WERI-Rb-1 (cell line): Measurements from ENCODE around the gene RANBP17.
A peak's percentile ranks its signal among the peaks of the same experiment; 100 is the strongest.
"Not testable (repeated sequence)": the region's sequence is repeated elsewhere in the genome, so short reads cannot be mapped to it uniquely, and the experiment has no call there.

ENCODE experiments used
- DNase-seq: peaks from one replicate; pipeline ENCODE4 v3.0.0-alpha.2; 2020
- H3K27ac ChIP-seq: fragments of 250-450 bp; sonication (Bioruptor Pico); 2 replicates; pipeline ENCODE4 v1.5.1; 2020; ENCODE audit warnings: mild to moderate bottlenecking, moderate library complexity
- H3K27me3 ChIP-seq: fragments of 250-450 bp; sonication (Bioruptor Pico); 2 replicates; pipeline ENCODE4 v1.5.1; 2021; ENCODE audit warnings: mild to moderate bottlenecking, low read depth, moderate library complexity; ENCODE audit not compliant: insufficient read depth, severe bottlenecking
- H3K36me3 ChIP-seq: fragments of 250-450 bp; sonication (Bioruptor Pico); 2 replicates; pipeline ENCODE4 v1.5.1; 2020; ENCODE audit warnings: mild to moderate bottlenecking, moderate library complexity
- H3K4me3 ChIP-seq: 2 replicates; pipeline ENCODE4 v1.5.1; 2011; ENCODE audit warnings: low read depth, mild to moderate bottlenecking, control low read depth, low read length
- H3K9me3 ChIP-seq: fragments of 250-450 bp; sonication (Bioruptor Pico); 2 replicates; pipeline ENCODE4 v1.5.1; 2021; ENCODE audit warnings: mild to moderate bottlenecking, moderate library complexity; ENCODE audit not compliant: severe bottlenecking
- CTCF ChIP-seq: IDR thresholded peaks from 2 replicates; pipeline ENCODE4 v1.5.1; 2011; ENCODE audit warnings: low read depth, mild to moderate bottlenecking, control low read depth, inconsistent platforms, low read length

The RANBP17 gene

DNA sequence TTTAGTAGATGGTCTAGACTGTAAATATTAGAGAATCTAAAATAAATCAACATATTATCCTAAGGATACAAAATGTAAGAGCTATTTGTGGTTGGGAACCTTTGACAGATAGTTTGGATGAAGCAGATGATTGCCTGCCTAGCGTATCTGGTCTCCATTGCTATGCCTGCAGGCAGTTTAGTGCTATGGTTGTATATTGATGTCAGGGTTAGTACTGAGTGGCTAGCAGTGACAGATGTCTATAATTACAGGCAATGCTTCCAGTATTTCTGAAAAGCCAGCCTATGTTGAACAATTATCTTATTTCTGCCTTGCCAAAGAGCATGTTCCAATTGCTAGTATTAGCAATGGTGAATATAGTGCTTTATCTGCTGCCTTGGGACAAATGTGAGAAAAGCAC, 296.0 kb downstream of the RANBP17 start:
- no peak overlapping the region for H3K27ac ChIP-seq
- no peak for DNase-seq
- no peak for TF ChIP-seq CTCF
- H3K9me3 ChIP-seq = no peaks in the 10 kb centered on the region
- H3K4me3 ChIP-seq = no peak overlapping the region
- no peaks in the 10 kb centered on the region for H3K27me3 ChIP-seq
- H3K36me3 ChIP-seq = no peaks in the 10 kb centered on the region

- no peaks in the 10 kb centered on the region for H3K9me3 ChIP-seq
- DNase-seq = no peak
Observed at GRCh38 chr5:171158581-171158980, 296.8 kb downstream of the RANBP17 start.

GRCh38 chr5:171162165-171162564, 300.3 kb downstream of the RANBP17 start:
- no peak for TF ChIP-seq CTCF
- Histone ChIP-seq H3K9me3 (no peaks in the 10 kb centered on the region), H3K4me3 (no peak overlapping the region), H3K27ac (no peak overlapping the region), H3K36me3 (no peaks in the 10 kb centered on the region), H3K27me3 (peaks cover 2% of the 10 kb centered on the region)
- DNase-seq = peak; percentile 6

More at GRCh38 chr5:171158581-171158980, 296.8 kb downstream of the RANBP17 start:
- H3K27ac ChIP-seq = no peak overlapping the region
- H3K36me3 ChIP-seq = no peaks in the 10 kb centered on the region
- no peaks in the 10 kb centered on the region for H3K27me3 ChIP-seq
- H3K4me3 ChIP-seq = no peak overlapping the region
- no peak for TF ChIP-seq CTCF

DNA sequence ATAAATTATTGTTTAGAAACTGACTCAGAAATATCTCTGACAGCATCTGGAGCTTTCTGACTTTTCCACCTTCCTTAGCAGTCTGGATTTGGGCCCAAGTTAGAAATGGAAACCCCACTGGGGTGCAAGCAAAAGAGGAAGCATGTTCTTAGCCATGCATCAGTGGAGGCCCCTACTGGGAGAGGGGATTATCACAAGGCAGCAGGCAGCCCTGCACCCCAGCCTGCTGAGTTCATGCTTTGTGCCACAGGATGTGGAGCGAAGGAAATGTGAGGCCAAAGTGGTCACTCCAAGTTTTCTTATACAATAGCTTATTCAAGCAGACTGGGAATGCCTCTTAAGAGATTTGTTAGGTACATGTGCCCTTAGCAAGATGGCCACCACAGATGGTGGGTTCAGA, 300.8 kb downstream of the RANBP17 start:
- TF ChIP-seq CTCF = peak; percentile 76
- Histone ChIP-seq H3K27ac (no peak overlapping the region), H3K27me3 (peaks cover 2% of the 10 kb centered on the region), H3K9me3 (no peaks in the 10 kb centered on the region), H3K4me3 (no peak overlapping the region), H3K36me3 (no peaks in the 10 kb centered on the region)
- DNase-seq = peak; percentile 75

DNA sequence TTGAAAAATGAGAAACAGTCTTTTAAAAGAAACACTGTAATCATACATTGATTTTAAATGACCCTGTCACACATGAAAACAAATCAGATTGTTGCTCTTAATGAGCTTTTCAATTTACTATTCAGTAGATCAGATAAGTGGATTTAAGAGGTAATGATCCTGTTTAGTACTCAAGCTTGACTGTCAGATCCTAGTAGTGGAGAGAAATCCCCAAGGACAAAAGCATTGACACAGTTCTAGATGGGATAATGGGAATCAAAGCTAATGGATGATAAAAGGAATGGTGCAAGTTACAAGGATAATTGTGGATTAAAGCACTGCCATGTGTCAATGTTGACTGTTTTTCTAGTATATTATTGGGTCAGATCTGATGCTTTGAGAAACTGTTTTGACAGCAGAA, 304.9 kb downstream of the RANBP17 start:
- Histone ChIP-seq H3K4me3 (no peak overlapping the region), H3K36me3 (no peaks in the 10 kb centered on the region), H3K27ac (no peak overlapping the region), H3K9me3 (no peaks in the 10 kb centered on the region), H3K27me3 (peaks cover 2% of the 10 kb centered on the region)
- peak; percentile 12 for DNase-seq
- no peak for TF ChIP-seq CTCF

- no peak overlapping the region for H3K27ac ChIP-seq
- peaks cover 2% of the 10 kb centered on the region for H3K27me3 ChIP-seq
- H3K4me3 ChIP-seq = no peak overlapping the region
- H3K9me3 ChIP-seq = no peaks in the 10 kb centered on the region
- no peaks in the 10 kb centered on the region for H3K36me3 ChIP-seq
- DNase-seq = no peak
- TF ChIP-seq CTCF = no peak
Observed at GRCh38 chr5:171168171-171168570, 306.4 kb downstream of the RANBP17 start.

DNA sequence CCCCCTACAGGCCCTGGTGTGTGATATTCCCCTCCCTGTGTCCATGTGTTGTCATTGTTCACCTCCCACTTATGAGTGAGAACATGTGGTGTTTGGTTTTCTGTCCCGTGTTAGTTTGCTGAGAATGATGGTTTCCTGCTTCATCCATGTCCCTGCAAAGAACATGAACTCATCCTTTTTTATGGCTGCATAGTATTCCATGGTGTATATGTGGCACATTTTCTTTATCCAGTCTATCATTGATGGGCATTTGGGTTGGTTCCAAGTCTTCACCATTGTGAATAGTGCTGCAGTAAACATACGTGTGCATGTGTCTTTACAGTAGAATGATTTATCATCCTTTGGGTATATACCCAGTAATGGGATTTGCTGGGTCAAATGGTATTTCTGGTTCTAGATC, 313.1 kb downstream of the RANBP17 start:
- H3K4me3 ChIP-seq, H3K9me3 ChIP-seq, DNase-seq, H3K36me3 ChIP-seq, H3K27ac ChIP-seq, H3K27me3 ChIP-seq: not testable (repeated sequence)
